IMR-90 (cell line): ENCODE data around the gene TSNAXIP1. TPM values are rescaled to one million over a fixed set of nuclear protein-coding genes. Genes with fewer than 3 reads are reported as not detected.

Experiments
- ATAC-seq: fragments of 200-7000 bp; cut with Tn5 transposase; 2 replicates; pipeline ENCODE4 v1.9.1; 2020; ENCODE audit warnings: low read depth, mild to moderate bottlenecking, moderate library complexity
- BruUV-seq: library from RNA; stranded (reverse); fragments of 400-500 nt; replicated peaks from 2 replicates; lab custom pipeline; 2021; lab: Mats Ljungman, UMichigan
- CTCF ChIA-PET: fragments of 300-600 bp; formaldehyde crosslinking; extraction: SDS; loops from one replicate; lab custom pipeline; 2021; ENCODE audit warnings: antibody characterized with exemption; lab: Yijun Ruan, JAX
- POLR2A ChIA-PET: fragments of 300-600 bp; sonication (Branson Sonifier 250); formaldehyde crosslinking; loops from one replicate; lab custom pipeline; 2022; ENCODE audit warnings: antibody characterized with exemption; ENCODE audit not compliant: unreplicated experiment; lab: Charles Lee
- DNase-seq: peaks from one replicate; pipeline ENCODE4 v3.0.0; 2013
- H2AFZ ChIP-seq: replicated peaks from 2 replicates; pipeline ENCODE3; 2013; ENCODE audit warnings: low read length, mild to moderate bottlenecking; ENCODE audit not compliant: poor library complexity
- H2AK5ac ChIP-seq: 2 replicates; pipeline ENCODE4 v1.6.1; 2013; ENCODE audit warnings: low read depth, low read length, inconsistent platforms
- H2AK9ac ChIP-seq: replicated peaks from 2 replicates; pipeline ENCODE3; 2013; ENCODE audit warnings: mild to moderate bottlenecking, low read depth, low read length, moderate library complexity; ENCODE audit not compliant: poor library complexity
- H2BK120ac ChIP-seq: 2 replicates; pipeline ENCODE4 v1.6.1; 2013; ENCODE audit warnings: low read depth, low read length, inconsistent platforms
- H2BK15ac ChIP-seq: 3 replicates; pipeline ENCODE4 v1.6.1; 2013; ENCODE audit warnings: low read depth, low read length, inconsistent platforms
- H2BK20ac ChIP-seq: 2 replicates; pipeline ENCODE4 v1.6.1; 2013; ENCODE audit warnings: low read depth, mild to moderate bottlenecking, inconsistent platforms, low read length, moderate library complexity
- H2BK5ac ChIP-seq: 2 replicates; pipeline ENCODE4 v1.6.1; 2013; ENCODE audit warnings: mild to moderate bottlenecking, low read depth, low read length, inconsistent platforms; ENCODE audit not compliant: poor library complexity, severe bottlenecking
- H3K14ac ChIP-seq: replicated peaks from 2 replicates; pipeline ENCODE4 v1.6.1; 2013; ENCODE audit warnings: low read depth, low read length, inconsistent platforms
- H3K18ac ChIP-seq: 2 replicates; pipeline ENCODE4 v1.6.1; 2013; ENCODE audit warnings: low read depth, low read length, control low read depth
- H3K23ac ChIP-seq: 2 replicates; pipeline ENCODE4 v1.6.1; 2013; ENCODE audit warnings: low read depth, low read length, inconsistent platforms
- H3K27ac ChIP-seq: 2 replicates; pipeline ENCODE4 v1.5.1; 2013; ENCODE audit warnings: mild to moderate bottlenecking, control low read depth, low read length; ENCODE audit not compliant: insufficient read depth
- H3K27me3 ChIP-seq: 2 replicates; pipeline ENCODE4 v1.6.1; 2013; ENCODE audit warnings: low read length; ENCODE audit not compliant: control insufficient read depth, insufficient read depth
- H3K36me3 ChIP-seq: 2 replicates; pipeline ENCODE4 v1.6.1; 2013; ENCODE audit warnings: low read length, mixed read lengths; ENCODE audit not compliant: control insufficient read depth, insufficient read depth
- H3K4ac ChIP-seq: 2 replicates; pipeline ENCODE4 v1.6.1; 2013; ENCODE audit warnings: low read depth, low read length, inconsistent platforms
- H3K4me1 ChIP-seq: 2 replicates; pipeline ENCODE4 v1.6.1; 2013; ENCODE audit warnings: low read length, mixed read lengths; ENCODE audit not compliant: control insufficient read depth, insufficient read depth
- H3K4me2 ChIP-seq: 2 replicates; pipeline ENCODE4 v1.6.1; 2013; ENCODE audit warnings: low read depth, mild to moderate bottlenecking, control low read depth, low read length, moderate library complexity
- H3K4me3 ChIP-seq: 2 replicates; pipeline ENCODE4 v1.5.1; 2013; ENCODE audit warnings: low read depth, mild to moderate bottlenecking, control low read depth, low read length, moderate library complexity; ENCODE audit not compliant: insufficient read depth
- H3K56ac ChIP-seq: 2 replicates; pipeline ENCODE4 v1.6.1; 2013; ENCODE audit warnings: low read length, inconsistent platforms; ENCODE audit not compliant: insufficient read depth; ENCODE audit errors: extremely low read depth
- H3K79me1 ChIP-seq, 2 experiments: 2 replicates each; pipeline ENCODE4 v1.6.1; 2013; ENCODE audit warnings: low read length in 2 of 2, inconsistent platforms in 1 of 2, low read depth in 1 of 2
- H3K9ac ChIP-seq: 2 replicates; pipeline ENCODE4 v1.6.1; 2013; ENCODE audit warnings: low read depth, low read length, control low read depth
- H3K9me1 ChIP-seq: 2 replicates; pipeline ENCODE4 v1.6.1; 2013; ENCODE audit warnings: low read length, inconsistent platforms; ENCODE audit not compliant: insufficient read depth
- H3K9me3 ChIP-seq: 2 replicates; pipeline ENCODE4 v1.6.1; 2013; ENCODE audit warnings: low read length; ENCODE audit not compliant: control insufficient read depth, insufficient read depth
- H4K20me1 ChIP-seq: 2 replicates; pipeline ENCODE4 v1.6.1; 2013; ENCODE audit warnings: low read length, inconsistent platforms; ENCODE audit not compliant: insufficient read depth
- H4K5ac ChIP-seq: 2 replicates; pipeline ENCODE4 v1.6.1; 2013; ENCODE audit warnings: mild to moderate bottlenecking, low read depth, low read length, control low read depth
- H4K8ac ChIP-seq, 2 experiments: 2 replicates each; pipeline ENCODE4 v1.6.1; 2013; ENCODE audit warnings: low read depth in 2 of 2, low read length in 2 of 2, control low read depth in 1 of 2, inconsistent platforms in 1 of 2
- H4K91ac ChIP-seq: 2 replicates; pipeline ENCODE4 v1.6.1; 2013; ENCODE audit warnings: low read depth, low read length, inconsistent platforms; ENCODE audit not compliant: insufficient read depth
- RCOR1 ChIP-seq: IDR thresholded peaks from 2 replicates; pipeline ENCODE4 v1.6.1; 2012; ENCODE audit warnings: mild to moderate bottlenecking, low read length, improper control_type of control experiment; ENCODE audit not compliant: insufficient replicate concordance
- WGBS, 2 experiments: methylation state at CpG; one replicate each; pipeline versions ENCODE4 v1.1.5 to v1.1.7; 2013; ENCODE audit warnings: missing lambda C conversion rate in 2 of 2; ENCODE audit not compliant: insufficient read length in 1 of 2; ENCODE audit errors: extremely low coverage in 2 of 2; 5-methylcytosine and 5-hydroxymethylcytosine counted together
- dilution Hi-C: fragments of 300-500 bp; cut with HindIII; formaldehyde crosslinking; loops from one replicate; pipeline ENCODE4 v1.14.3; 2018; ENCODE audit warnings: low sequenced_read_pairs; ENCODE audit not compliant: unreplicated experiment
- in situ Hi-C: fragments of 300-500 bp; cut with MboI; formaldehyde crosslinking; loops from 3 replicates; pipeline ENCODE4 v1.14.3; 2019; ENCODE audit warnings: low sequenced_read_pairs, inconsistent platforms, mixed read lengths
- intact Hi-C: fragments of 100-400 bp; cut with micrococcal nuclease; formaldehyde crosslinking; loops from 2 replicates; pipeline ENCODE4 v1.10.0; 2022
- polyA plus RNA-seq, 3 experiments: library from polyadenylated mRNA; depleted of rRNA; stranded (reverse); fragments of >200 nt; gene quantifications; 2 replicates each; pipeline ENCODE4 v1.2.3, GENCODE V29; 2012; ENCODE audit warnings: low replicate concordance in 1 of 3
- total RNA-seq: library from RNA; depleted of rRNA; stranded (reverse); fragments of >200 nt; gene quantifications from 2 replicates; pipeline ENCODE4 v1.2.3, GENCODE V29; 2012

Gene TSNAXIP1
- total and polyA plus RNA-seq, 2 of the 4 experiments (the other 2 are of a cell fraction) = 0.72 to 1.4 TPM

- Histone ChIP-seq H2AK5ac (peak overlapping the region; percentile 74; the same call in 1 of the 2 replicates), H3K27ac (no peak overlapping the region), H3K9ac (peak overlapping the region; percentile 95), H3K27me3 (no peaks in the 10 kb centered on the region), H2BK5ac (no peak overlapping the region), H3K36me3 (peaks cover 54% of the 10 kb centered on the region), H4K8ac (no peak overlapping the region), H2BK20ac (no peak overlapping the region), H4K91ac (no peak overlapping the region), H3K14ac (0 out of 2 replicates have a peak overlapping the region, but pooled peaks have one; percentile 11), H4K20me1 (peaks cover 49% of the 10 kb centered on the region), H3K9me3 (no peaks in the 10 kb centered on the region), H2AFZ (peak overlapping the region; percentile 39), H3K4me3 (peak overlapping the region; percentile 89; the same call in 1 of the 2 replicates), H2BK15ac (no peak overlapping the region), H3K18ac (no peak overlapping the region), H3K79me1 (peaks cover 28 to 72% of the 10 kb centered on the region in 2 experiments), H3K56ac (no peak overlapping the region), H3K23ac (peak overlapping the region; percentile 34), H2AK9ac (peak overlapping the region; percentile 84), H3K4ac (0 out of 2 replicates have a peak overlapping the region, but pooled peaks have one; percentile 22), H4K5ac (no peak overlapping the region), H3K4me2 (peak overlapping the region; percentile 95), H3K9me1 (peaks cover 18% of the 10 kb centered on the region), H2BK120ac (no peak overlapping the region), H3K4me1 (peaks cover 10% of the 10 kb centered on the region)
- BruUV-seq = no TSS peak
- DNase-seq (no peak), ATAC-seq (no peak)
- WGBS, 2 experiments = no CpG with 5 or more reads among the region's 3 CpGs
- intact Hi-C loops (no loop called here), in situ Hi-C loops (no loop called here), dilution Hi-C loops (no loop called here)
- TF ChIP-seq RCOR1 = no peak
- ChIA-PET POLR2A (no interaction called here), CTCF (interaction anchor here (1.2 to 1.8 kb wide), 2 partner anchors 10 to 58 kb away, joined by 3 to 7 read pairs; partner anchors contain the start of gene NRN1L)
These were observed 67.7 kb downstream of the TSNAXIP1 start for GRCh38 chr16:67874372-67874771.
